Fibroblast of the aortic adventitia (primary cell): ENCODE data around the gene ARHGAP4. TPM values are rescaled to one million over a fixed set of nuclear protein-coding genes. Genes with fewer than 3 reads are reported as not detected.

Source experiments
- DNase-seq: peaks from one replicate; pipeline ENCODE4 v3.0.0-alpha.2; 2010; ENCODE audit warnings: low read depth
- H3K4me3 ChIP-seq: 2 replicates; pipeline ENCODE4 v1.5.1; 2011; ENCODE audit warnings: low read depth, mild to moderate bottlenecking, control low read depth, low read length, moderate library complexity
- total RNA-seq: library from RNA; depleted of rRNA; stranded (reverse); fragments of >200 nt; gene quantifications from 2 replicates; pipeline ENCODE4 v1.2.3, GENCODE V29; 2012; ENCODE audit warnings: low replicate concordance
- TF ChIP-seq, protein P1 (sequence below): IDR thresholded peaks from 2 replicates; pipeline ENCODE4 v1.5.1; 2011; ENCODE audit warnings: mild to moderate bottlenecking, low read length, control low read depth, inconsistent platforms; ENCODE audit not compliant: insufficient read depth

The ARHGAP4 gene
- total RNA-seq, 1 donor, result 0.27 TPM

DNA sequence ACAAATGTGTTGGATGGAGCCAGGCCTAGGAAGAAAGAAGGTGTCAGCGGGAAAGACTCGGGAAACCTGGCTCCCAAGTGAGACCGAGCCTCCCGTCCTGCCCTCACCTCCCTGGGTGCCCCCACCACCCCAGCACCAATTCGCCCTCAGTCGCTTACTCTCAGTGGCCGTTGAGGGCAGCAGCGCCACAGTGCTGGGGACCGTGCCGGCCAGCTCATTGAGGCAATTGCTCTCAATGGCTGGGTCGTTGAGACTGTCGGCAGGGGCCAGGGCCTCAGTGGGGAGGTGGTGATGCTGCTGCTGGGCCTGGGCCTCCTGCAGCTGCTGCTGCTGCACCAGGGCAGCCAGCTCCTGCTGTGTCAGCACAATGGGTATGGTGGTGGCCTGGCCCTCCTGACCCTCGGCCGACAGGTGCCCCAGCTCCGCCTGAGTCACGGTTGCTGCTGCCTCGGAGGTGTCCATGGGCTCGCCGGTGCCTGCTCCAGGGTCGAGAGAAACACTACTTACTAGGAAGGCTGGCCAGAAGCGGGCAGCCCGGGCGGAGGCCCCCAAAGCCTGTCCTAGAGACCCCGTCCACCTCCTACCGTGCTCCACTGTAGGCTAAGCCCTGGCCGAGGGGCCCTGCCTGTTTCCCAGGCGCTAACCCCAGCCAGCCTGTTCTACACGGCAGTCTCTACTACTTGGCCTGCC lies 25.8 kb upstream of the ARHGAP4 start:
- DNase-seq, result no peak
- H3K4me3 ChIP-seq, result no peak overlapping the region
- TF ChIP-seq, protein P1, sequence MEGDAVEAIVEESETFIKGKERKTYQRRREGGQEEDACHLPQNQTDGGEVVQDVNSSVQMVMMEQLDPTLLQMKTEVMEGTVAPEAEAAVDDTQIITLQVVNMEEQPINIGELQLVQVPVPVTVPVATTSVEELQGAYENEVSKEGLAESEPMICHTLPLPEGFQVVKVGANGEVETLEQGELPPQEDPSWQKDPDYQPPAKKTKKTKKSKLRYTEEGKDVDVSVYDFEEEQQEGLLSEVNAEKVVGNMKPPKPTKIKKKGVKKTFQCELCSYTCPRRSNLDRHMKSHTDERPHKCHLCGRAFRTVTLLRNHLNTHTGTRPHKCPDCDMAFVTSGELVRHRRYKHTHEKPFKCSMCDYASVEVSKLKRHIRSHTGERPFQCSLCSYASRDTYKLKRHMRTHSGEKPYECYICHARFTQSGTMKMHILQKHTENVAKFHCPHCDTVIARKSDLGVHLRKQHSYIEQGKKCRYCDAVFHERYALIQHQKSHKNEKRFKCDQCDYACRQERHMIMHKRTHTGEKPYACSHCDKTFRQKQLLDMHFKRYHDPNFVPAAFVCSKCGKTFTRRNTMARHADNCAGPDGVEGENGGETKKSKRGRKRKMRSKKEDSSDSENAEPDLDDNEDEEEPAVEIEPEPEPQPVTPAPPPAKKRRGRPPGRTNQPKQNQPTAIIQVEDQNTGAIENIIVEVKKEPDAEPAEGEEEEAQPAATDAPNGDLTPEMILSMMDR, result no peak

DNA sequence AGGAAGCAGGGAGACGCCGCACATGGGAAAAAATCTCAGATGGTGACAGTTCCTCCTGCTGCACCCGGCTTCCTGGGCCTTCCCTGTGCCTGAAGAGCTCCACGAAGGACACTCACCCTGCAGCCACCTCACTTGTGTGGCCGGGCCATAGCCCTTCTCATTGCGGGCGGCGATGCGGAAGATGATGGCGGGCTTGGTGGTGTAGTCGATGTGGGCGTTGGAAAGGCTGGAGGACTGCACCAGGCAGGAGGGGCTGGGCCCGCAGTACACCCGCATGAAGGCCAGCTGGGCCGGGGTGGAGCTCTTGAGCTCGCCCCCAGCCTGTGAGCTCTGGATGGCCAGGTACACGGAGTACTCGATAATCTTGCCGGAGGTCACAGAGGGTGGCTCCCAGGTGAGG lies 24.1 kb upstream of the ARHGAP4 start:
- TF ChIP-seq, protein P1, result no peak
- DNase-seq, result no peak
- no peak overlapping the region for H3K4me3 ChIP-seq

DNA sequence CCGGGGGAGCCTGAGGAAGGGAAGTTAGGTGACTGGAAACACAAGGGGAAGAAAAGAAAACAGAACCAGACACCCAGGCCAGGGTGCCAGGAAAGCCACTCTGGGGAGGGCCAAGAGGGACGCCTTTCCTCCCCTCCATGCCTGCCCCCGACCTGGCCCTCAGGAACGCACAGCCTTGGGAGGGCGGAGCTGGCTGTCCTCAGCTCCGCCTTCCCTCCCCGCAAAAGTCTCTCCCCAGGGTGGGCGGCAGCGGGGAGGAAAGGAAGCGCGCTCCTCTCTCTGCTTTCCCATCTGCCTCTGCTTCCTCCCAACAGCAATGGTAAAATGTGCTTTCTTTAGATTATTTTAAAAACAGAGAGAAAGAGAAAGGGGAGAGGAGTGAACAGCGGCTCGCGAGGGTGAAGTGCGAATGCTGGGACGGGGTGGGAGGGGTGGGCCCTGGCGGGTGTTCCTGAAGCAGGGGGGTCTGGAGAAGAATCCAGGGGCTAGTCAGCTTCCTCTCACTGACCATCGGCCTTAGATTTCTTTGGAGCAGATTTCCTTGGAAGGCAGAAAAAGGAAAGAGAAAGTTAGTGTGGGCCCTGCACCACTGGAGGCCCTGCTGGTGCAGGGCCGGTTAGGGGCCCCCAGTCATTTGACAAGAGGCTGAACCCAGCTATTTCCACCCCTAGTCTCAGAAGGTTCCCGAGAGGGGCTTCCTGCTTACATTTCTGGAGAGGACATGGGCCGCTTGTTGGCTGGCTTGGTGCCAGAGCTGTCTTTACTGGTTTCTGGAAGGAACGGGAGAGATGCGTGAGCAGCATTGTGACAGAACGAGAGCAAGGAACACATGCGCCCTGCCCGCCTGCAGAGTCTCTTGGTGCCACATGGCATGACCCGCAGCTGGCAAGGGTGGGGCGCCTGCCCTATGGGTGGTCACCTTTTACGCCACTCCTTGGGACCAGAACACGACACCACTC lies 23.1 kb upstream of the ARHGAP4 start:
- DNase-seq, result no peak
- H3K4me3 ChIP-seq, result no peak overlapping the region
- TF ChIP-seq, protein P1, result no peak

DNA sequence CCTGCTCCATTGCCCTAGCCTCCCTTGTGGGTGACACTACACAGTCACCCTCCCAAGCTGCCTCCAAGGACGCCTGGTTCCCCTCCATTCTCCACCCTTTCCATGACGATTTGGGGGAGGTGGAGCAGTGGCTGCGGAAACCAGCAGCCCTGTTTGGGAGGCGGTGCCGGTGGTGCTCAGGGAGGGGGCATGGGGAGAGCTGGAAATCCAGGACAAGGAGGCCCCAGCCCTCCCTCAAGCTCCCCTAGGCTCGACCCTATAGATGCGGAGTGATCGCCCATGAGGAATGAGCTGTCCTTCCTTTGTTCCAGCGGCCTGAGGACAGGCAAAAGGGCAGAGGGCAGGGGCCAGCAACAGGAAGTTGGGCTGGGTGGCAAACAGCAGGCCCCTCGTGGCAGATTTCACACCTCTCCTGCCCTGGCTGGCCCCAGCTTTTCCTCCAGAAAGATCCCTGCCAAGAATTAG lies 22.0 kb upstream of the ARHGAP4 start:
- no peak overlapping the region for H3K4me3 ChIP-seq
- TF ChIP-seq, protein P1, result no peak
- DNase-seq, result no peak

DNA sequence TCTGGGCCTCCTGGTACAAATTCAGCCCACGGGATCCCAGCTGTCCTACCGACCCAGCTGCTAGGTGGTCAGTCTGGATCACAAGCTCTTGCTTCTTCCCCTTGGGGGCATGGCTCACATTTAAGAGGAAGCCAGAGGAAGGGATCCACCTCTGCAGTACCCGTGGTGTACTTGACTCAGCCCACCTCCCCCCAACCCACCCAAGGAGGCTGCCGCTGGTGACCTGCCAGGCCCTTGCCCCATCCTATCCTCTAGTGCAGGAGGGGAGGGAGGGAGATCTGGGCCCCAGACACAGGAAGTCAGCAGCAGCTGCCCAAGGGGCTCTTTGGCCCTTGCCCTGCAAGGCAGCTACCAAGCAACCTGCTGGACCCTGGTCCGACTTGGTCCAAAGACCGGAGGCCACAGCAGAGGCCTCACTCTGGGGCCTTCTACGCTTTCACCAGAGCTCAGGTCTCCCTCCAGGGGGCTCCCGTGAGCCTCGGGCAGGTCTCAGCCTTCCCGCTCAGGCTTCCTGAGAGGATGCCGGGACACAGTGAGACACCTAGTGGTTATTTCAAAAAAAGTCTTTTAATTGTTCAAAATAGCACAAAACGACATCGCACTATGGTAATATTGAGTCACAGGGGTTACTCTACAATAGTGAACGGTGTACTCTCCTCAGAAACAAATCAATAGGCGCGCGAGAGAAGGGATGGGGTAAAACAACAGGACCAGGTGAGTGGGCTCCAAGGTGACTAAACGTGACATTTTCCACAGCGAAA lies 21.1 kb upstream of the ARHGAP4 start:
- no peak overlapping the region for H3K4me3 ChIP-seq
- TF ChIP-seq, protein P1, result peak; percentile 83
- DNase-seq, result peak; percentile 78

DNA sequence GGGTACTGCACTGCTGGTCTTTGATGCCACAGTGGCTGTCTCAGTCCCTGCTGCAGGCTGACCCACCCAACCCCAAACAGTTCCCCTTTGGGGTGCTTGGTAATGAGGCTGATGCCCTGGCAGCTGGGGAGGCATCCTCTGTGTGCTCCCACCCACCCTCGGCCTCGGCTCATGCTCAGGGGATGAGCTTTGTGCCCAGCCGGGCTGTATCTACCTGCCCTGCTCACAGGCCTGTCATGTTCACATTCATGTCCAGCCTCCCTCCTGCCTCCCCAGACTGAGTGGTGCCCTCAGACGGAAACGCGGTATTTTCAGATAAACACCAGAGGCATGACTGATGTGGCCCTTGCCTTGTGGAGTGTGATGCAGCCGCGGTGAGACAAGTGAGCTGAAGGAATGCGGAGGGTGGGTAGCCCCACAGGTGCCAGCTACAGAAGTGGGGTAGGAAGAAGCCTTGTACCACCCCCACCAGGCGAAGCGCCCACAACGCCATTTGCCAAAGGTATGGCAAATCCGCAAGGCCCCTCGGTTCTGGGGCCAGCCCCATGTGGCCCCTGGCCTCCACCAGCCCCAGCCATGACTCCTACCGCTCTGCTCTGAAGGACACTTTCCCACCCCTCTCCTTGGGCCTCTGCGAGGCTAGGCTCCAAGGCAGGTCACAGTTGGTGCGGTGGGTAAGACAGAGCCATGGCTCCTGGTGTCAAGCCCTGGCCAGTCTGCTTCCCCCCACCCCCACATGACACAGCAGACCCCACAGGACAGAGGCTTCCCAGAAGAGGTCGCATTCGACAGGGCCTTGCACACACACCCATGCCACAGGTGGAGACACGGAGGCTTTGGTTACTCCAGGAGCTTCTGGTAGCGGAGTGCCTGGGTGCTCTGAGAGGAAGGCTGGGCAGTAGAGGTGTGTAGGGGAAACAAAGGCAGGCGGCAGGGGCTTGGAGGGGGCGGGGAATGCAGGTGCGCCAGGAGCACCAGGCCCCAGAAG lies 20.2 kb upstream of the ARHGAP4 start:
- no peak for DNase-seq
- TF ChIP-seq, protein P1, result no peak
- no peak overlapping the region for H3K4me3 ChIP-seq
